ENCODE results near the gene ADNP. TPM values are rescaled to one million over a fixed set of nuclear protein-coding genes. Genes with fewer than 3 reads are reported as not detected.
A peak's percentile ranks its signal among the peaks of the same experiment; 100 is the strongest.

ADNP gene
- total RNA-seq, 1 donor from 2014 or later, result 139 TPM

DNA sequence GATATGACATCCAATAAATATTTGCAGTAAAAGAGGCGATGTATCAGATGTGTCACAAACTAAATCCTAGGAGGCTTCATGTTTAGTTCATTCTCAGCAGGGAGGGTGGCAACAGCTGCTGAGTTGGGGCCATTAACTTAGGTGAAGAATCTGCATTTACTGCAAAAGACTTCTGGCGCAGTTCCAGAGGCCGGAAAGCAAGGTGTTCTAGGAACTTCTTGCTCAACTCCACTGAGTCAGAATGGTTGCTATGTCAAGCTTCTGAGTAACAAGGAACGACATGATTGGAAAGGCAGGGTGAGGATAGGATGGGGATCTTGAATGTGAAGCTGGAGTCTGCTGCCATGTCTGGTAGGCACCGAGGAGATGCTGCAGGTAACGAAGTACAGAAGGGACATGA, 11.7 kb downstream of the ADNP start:
- Mint-ChIP-seq H3K4me1 (ENCODE audit: low read depth, unreplicated experiment) (peaks cover 51% of the 10 kb centered on the region), H3K4me3 (ENCODE audit: unreplicated experiment) (peak overlapping the region; percentile 17), H3K9me3 (ENCODE audit: unreplicated experiment) (no peaks in the 10 kb centered on the region), H3K27me3 (ENCODE audit: unreplicated experiment) (no peaks in the 10 kb centered on the region), H3K27ac (ENCODE audit: unreplicated experiment) (peak overlapping the region; percentile 62), H3K36me3 (ENCODE audit: unreplicated experiment) (no peaks in the 10 kb centered on the region)
- DNase-seq, result no peak
- TF ChIP-seq, protein P1, sequence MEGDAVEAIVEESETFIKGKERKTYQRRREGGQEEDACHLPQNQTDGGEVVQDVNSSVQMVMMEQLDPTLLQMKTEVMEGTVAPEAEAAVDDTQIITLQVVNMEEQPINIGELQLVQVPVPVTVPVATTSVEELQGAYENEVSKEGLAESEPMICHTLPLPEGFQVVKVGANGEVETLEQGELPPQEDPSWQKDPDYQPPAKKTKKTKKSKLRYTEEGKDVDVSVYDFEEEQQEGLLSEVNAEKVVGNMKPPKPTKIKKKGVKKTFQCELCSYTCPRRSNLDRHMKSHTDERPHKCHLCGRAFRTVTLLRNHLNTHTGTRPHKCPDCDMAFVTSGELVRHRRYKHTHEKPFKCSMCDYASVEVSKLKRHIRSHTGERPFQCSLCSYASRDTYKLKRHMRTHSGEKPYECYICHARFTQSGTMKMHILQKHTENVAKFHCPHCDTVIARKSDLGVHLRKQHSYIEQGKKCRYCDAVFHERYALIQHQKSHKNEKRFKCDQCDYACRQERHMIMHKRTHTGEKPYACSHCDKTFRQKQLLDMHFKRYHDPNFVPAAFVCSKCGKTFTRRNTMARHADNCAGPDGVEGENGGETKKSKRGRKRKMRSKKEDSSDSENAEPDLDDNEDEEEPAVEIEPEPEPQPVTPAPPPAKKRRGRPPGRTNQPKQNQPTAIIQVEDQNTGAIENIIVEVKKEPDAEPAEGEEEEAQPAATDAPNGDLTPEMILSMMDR (IDR thresholded peaks at IDR 0.05; ENCODE audit: partially characterized antibody, unreplicated experiment), result no peak

DNA sequence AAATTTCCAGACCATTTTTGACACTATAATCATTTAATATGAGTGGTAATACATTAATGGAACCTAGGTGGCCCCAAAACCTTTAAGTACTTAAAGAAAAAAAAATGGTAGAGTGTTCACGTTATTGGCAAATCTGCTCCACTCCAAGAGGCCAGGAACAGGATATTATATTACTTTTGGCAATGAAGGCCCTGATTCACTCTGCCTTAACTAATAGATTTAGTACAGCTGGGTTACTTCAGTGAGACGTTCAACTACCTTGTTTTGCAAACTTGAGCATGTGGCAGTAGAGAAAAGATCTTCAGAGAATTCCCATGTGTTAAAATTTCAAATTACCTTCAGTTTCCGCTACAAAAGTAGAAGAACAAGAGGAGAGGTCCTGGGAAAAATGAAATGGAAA, 12.8 kb downstream of the ADNP start:
- TF ChIP-seq, protein P1 (IDR thresholded peaks at IDR 0.05; ENCODE audit: partially characterized antibody, unreplicated experiment), result no peak
- H3K36me3 Mint-ChIP-seq (ENCODE audit: unreplicated experiment), result no peaks in the 10 kb centered on the region
- no peak overlapping the region for H3K4me3 Mint-ChIP-seq (ENCODE audit: unreplicated experiment)
- H3K27ac Mint-ChIP-seq (ENCODE audit: unreplicated experiment), result no peak overlapping the region
- DNase-seq, result no peak
- no peaks in the 10 kb centered on the region for H3K27me3 Mint-ChIP-seq (ENCODE audit: unreplicated experiment)
- peaks cover 58% of the 10 kb centered on the region for H3K4me1 Mint-ChIP-seq (ENCODE audit: low read depth, unreplicated experiment)
- no peaks in the 10 kb centered on the region for H3K9me3 Mint-ChIP-seq (ENCODE audit: unreplicated experiment)

DNA sequence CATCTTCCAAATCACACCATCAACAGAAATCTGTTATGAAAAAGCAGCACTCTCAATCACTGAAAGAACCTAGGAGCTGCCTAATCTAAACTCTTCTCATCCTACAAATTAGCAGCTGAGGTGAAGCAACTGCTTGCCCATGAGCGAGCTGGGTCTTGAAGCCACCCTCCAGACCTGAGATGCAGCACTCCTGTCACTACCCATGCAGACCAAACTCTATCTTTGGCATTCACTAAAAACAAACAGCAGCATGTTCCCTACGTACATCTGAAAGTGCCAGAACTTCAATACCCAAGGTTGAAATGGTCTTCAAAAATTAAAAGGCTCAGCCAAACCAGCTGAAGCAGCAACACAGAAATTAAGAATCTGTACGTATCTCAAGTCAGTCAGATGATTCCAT, 14.3 kb downstream of the ADNP start:
- DNase-seq, result no peak
- Mint-ChIP-seq H3K27ac (ENCODE audit: unreplicated experiment) (no peak overlapping the region), H3K4me3 (ENCODE audit: unreplicated experiment) (no peak overlapping the region), H3K27me3 (ENCODE audit: unreplicated experiment) (no peaks in the 10 kb centered on the region), H3K9me3 (ENCODE audit: unreplicated experiment) (no peaks in the 10 kb centered on the region), H3K4me1 (ENCODE audit: low read depth, unreplicated experiment) (peaks cover 56% of the 10 kb centered on the region), H3K36me3 (ENCODE audit: unreplicated experiment) (no peaks in the 10 kb centered on the region)
- TF ChIP-seq, protein P1 (IDR thresholded peaks at IDR 0.05; ENCODE audit: partially characterized antibody, unreplicated experiment), result no peak

DNA sequence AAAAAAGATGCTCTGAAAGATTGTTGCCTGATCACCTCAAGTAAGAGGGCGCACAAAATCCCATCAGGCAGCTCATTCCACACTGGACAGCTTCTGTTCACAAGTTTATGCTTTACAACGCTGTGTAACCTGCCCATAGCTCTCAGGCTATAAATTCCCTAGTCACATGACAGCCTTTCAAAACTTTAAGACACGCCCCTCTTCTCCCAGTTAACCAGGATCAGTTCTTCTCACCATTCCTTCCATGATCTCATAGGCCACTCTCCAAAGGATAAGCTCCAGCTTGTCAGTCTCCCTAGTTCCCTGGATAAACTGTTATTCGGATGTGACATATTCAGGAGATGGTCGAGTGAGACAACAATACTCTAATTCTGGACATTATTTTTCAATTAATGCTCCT, 15.0 kb downstream of the ADNP start:
- Mint-ChIP-seq H3K27ac (ENCODE audit: unreplicated experiment) (no peak overlapping the region), H3K9me3 (ENCODE audit: unreplicated experiment) (no peaks in the 10 kb centered on the region), H3K36me3 (ENCODE audit: unreplicated experiment) (no peaks in the 10 kb centered on the region), H3K4me3 (ENCODE audit: unreplicated experiment) (no peak overlapping the region), H3K4me1 (ENCODE audit: low read depth, unreplicated experiment) (peaks cover 56% of the 10 kb centered on the region), H3K27me3 (ENCODE audit: unreplicated experiment) (no peaks in the 10 kb centered on the region)
- TF ChIP-seq, protein P1 (IDR thresholded peaks at IDR 0.05; ENCODE audit: partially characterized antibody, unreplicated experiment), result no peak
- no peak for DNase-seq

DNA sequence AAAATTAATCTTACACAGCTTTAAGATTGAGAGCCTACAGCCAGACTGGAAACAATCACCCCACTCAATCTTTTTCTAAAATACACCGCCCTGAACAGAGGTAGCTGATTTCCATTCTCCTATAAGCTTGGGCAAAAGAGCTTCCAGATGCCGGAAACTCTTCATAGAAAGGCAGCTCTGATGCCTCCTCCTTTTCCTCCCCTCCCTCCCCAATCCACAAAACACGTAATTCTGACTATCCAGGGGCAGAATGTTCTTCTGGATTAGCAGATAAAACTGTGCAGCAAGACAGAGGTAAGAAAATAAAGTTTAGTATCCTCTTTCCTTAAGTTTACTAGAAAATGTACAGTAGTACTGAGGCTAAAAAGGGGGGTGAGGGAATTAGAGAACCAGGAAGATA, 15.8 kb downstream of the ADNP start:
- TF ChIP-seq, protein P1 (IDR thresholded peaks at IDR 0.05; ENCODE audit: partially characterized antibody, unreplicated experiment), result no peak

More for the DNA sequence above, 15.8 kb downstream of the ADNP start:
- Mint-ChIP-seq H3K36me3 (ENCODE audit: unreplicated experiment) (no peaks in the 10 kb centered on the region), H3K4me1 (ENCODE audit: low read depth, unreplicated experiment) (peaks cover 53% of the 10 kb centered on the region), H3K27ac (ENCODE audit: unreplicated experiment) (no peak overlapping the region), H3K27me3 (ENCODE audit: unreplicated experiment) (no peaks in the 10 kb centered on the region), H3K9me3 (ENCODE audit: unreplicated experiment) (no peaks in the 10 kb centered on the region), H3K4me3 (ENCODE audit: unreplicated experiment) (peak overlapping the region; percentile 25)
- DNase-seq, result no peak
